HepG2 (cell line): ENCODE results near the gene ZBTB48. TPM values are rescaled to one million over a fixed set of nuclear protein-coding genes. Genes with fewer than 3 reads are reported as not detected.

Experiments used
- ATF7 ChIP-seq, 2 experiments: fragments of 450-650 bp in 1 of 2; sonication (generic) in 1 of 2; formaldehyde crosslinking in 1 of 2; IDR thresholded peaks; 2 replicates each; pipeline versions ENCODE4 v1.4.0 to v1.6.1; 2016 to 2020; ENCODE audit warnings: antibody characterized with exemption in 1 of 2, mild to moderate bottlenecking in 1 of 2, missing genetic modification reagents in 1 of 2
- DMAP1 ChIP-seq: IDR thresholded peaks from 2 replicates; pipeline ENCODE4 v1.6.1; 2016
- GATAD1 ChIP-seq: IDR thresholded peaks from 2 replicates; pipeline ENCODE4 v1.6.1; 2016; ENCODE audit warnings: missing genetic modification reagents, missing compliant biosample characterization
- ISL2 ChIP-seq: sonication (generic); formaldehyde crosslinking; IDR thresholded peaks from 2 replicates; pipeline ENCODE4 v1.5.0; 2020; ENCODE audit warnings: missing genetic modification reagents
- REXO4 ChIP-seq: sonication (generic); formaldehyde crosslinking; IDR thresholded peaks from 2 replicates; pipeline ENCODE4 v1.8.0; 2022; ENCODE audit warnings: missing genetic modification reagents, mild to moderate bottlenecking, borderline replicate concordance
- SRSF1 ChIP-seq: fragments of 200-400 bp; formaldehyde crosslinking; optimal IDR thresholded peaks from 2 replicates; pipeline ENCODE3; 2017; ENCODE audit warnings: mild to moderate bottlenecking, low read depth, low read length, moderate library complexity
- YY1 ChIP-seq: IDR thresholded peaks from 2 replicates; pipeline ENCODE4 v1.6.1; 2011; ENCODE audit warnings: low read length, low read depth, moderate library complexity, mild to moderate bottlenecking; ENCODE audit not compliant: insufficient read depth, insufficient replicate concordance
- ZNF530 ChIP-seq: sonication (generic); formaldehyde crosslinking; IDR thresholded peaks from 2 replicates; pipeline ENCODE4 v1.5.0; 2020; ENCODE audit warnings: low read depth, mild to moderate bottlenecking, missing genetic modification reagents
- ZNF761 ChIP-seq: sonication (generic); formaldehyde crosslinking; conservative IDR thresholded peaks from 2 replicates; pipeline ENCODE4 v1.4.0; 2020; ENCODE audit warnings: mild to moderate bottlenecking, missing genetic modification reagents
- ZNF766 ChIP-seq: sonication (generic); formaldehyde crosslinking; IDR thresholded peaks from 2 replicates; pipeline ENCODE4 v1.5.0; 2020; ENCODE audit warnings: missing genetic modification reagents, borderline replicate concordance
- polyA plus RNA-seq, 8 experiments: library from polyadenylated mRNA; depleted of rRNA in 3 of 8; stranded (reverse) in 7 of 8; unstranded in 1 of 8; fragments of >200 nt; fragmentation: Illumina TruSeq in 4 of 8; extraction: Trizol in 4 of 8; gene quantifications; 2 replicates each; pipeline versions ENCODE4 v1.2.1 to v1.2.3, GENCODE V29; 2011 to 2016; ENCODE audit warnings: low read depth in 4 of 8, missing spikeins in 1 of 8, mixed read lengths in 1 of 8; ENCODE audit not compliant: insufficient read depth in 1 of 8
- total RNA-seq, 5 experiments: library from RNA; depleted of rRNA; stranded (reverse); fragments of >200 nt; fragmentation: Illumina TruSeq; extraction: Trizol; gene quantifications; 2 replicates each; pipeline ENCODE4 v1.2.3, GENCODE V29; 2016; ENCODE audit warnings: low read depth in 1 of 5
- TF ChIP-seq, protein P1 (sequence below): sonication (generic); formaldehyde crosslinking; IDR thresholded peaks from one replicate; pipeline ENCODE4 v1.5.1; 2020; ENCODE audit warnings: mild to moderate bottlenecking, missing genetic modification reagents; ENCODE audit errors: not compliant biosample characterization
- TF ChIP-seq, protein P2 (sequence below): sonication (generic); formaldehyde crosslinking; IDR thresholded peaks from 2 replicates; pipeline ENCODE4 v1.4.0; 2020; ENCODE audit warnings: missing genetic modification reagents
- TF ChIP-seq, protein P3 (sequence below): sonication (generic); formaldehyde crosslinking; IDR thresholded peaks from 2 replicates; pipeline ENCODE4 v1.5.0; 2020; ENCODE audit warnings: missing genetic modification reagents
- TF ChIP-seq, protein P4 (sequence below): IDR thresholded peaks from 2 replicates; pipeline ENCODE4 v1.6.1; 2016; ENCODE audit warnings: mild to moderate bottlenecking
- TF ChIP-seq, protein P5 (sequence below): IDR thresholded peaks from 2 replicates; pipeline ENCODE4 v1.6.1; 2016; ENCODE audit warnings: missing genetic modification reagents, missing compliant biosample characterization

ZBTB48 gene
- total and polyA plus RNA-seq, 2 of the 13 experiments (the other 11 are each of a cell fraction or from before 2014, with no cell fraction given): 13.0 to 17.1 TPM

DNA sequence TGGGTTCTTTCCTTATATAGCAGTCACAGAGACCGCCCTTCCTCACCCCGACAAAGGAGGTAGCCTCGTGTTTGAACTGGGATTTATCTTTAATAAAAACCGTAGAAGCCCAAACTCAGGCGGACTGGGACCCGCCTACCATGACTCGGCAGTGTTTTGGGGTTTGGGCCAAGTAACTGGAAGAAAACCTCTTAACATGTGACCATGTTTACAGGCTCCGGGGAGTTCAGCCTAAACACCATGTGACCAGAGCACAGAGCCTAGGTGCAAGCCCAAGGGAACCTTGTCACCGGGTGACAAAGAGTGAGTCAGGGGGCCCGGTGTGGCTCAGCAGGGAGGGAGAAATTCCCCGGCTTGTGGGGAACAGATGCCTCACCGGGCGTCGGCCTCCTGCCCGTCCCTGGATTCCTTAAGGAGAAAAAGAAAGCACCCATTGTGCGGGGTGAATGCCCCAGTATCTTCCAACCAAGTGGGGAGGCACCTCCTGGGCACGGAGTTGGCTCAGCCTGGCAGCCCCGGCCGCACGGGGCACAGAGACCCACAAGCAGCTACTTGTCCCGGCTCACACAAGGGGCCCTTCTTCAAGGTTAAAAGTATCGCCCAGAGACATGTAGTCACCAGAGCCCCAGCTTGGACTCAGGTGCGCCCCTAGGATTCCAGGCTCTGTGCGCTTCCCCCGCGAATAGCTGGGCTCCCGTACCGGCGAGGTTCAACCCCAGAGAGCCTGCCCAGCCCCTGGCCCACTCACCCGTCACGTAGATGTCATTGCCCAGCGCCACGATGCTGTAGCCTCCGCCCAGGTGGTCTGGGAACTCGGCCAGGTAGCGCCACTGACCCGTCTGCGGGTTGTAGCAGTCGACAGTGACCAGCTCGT lies 21.5 kb downstream of the ZBTB48 start (continued):
- TF ChIP-seq, protein P1, sequence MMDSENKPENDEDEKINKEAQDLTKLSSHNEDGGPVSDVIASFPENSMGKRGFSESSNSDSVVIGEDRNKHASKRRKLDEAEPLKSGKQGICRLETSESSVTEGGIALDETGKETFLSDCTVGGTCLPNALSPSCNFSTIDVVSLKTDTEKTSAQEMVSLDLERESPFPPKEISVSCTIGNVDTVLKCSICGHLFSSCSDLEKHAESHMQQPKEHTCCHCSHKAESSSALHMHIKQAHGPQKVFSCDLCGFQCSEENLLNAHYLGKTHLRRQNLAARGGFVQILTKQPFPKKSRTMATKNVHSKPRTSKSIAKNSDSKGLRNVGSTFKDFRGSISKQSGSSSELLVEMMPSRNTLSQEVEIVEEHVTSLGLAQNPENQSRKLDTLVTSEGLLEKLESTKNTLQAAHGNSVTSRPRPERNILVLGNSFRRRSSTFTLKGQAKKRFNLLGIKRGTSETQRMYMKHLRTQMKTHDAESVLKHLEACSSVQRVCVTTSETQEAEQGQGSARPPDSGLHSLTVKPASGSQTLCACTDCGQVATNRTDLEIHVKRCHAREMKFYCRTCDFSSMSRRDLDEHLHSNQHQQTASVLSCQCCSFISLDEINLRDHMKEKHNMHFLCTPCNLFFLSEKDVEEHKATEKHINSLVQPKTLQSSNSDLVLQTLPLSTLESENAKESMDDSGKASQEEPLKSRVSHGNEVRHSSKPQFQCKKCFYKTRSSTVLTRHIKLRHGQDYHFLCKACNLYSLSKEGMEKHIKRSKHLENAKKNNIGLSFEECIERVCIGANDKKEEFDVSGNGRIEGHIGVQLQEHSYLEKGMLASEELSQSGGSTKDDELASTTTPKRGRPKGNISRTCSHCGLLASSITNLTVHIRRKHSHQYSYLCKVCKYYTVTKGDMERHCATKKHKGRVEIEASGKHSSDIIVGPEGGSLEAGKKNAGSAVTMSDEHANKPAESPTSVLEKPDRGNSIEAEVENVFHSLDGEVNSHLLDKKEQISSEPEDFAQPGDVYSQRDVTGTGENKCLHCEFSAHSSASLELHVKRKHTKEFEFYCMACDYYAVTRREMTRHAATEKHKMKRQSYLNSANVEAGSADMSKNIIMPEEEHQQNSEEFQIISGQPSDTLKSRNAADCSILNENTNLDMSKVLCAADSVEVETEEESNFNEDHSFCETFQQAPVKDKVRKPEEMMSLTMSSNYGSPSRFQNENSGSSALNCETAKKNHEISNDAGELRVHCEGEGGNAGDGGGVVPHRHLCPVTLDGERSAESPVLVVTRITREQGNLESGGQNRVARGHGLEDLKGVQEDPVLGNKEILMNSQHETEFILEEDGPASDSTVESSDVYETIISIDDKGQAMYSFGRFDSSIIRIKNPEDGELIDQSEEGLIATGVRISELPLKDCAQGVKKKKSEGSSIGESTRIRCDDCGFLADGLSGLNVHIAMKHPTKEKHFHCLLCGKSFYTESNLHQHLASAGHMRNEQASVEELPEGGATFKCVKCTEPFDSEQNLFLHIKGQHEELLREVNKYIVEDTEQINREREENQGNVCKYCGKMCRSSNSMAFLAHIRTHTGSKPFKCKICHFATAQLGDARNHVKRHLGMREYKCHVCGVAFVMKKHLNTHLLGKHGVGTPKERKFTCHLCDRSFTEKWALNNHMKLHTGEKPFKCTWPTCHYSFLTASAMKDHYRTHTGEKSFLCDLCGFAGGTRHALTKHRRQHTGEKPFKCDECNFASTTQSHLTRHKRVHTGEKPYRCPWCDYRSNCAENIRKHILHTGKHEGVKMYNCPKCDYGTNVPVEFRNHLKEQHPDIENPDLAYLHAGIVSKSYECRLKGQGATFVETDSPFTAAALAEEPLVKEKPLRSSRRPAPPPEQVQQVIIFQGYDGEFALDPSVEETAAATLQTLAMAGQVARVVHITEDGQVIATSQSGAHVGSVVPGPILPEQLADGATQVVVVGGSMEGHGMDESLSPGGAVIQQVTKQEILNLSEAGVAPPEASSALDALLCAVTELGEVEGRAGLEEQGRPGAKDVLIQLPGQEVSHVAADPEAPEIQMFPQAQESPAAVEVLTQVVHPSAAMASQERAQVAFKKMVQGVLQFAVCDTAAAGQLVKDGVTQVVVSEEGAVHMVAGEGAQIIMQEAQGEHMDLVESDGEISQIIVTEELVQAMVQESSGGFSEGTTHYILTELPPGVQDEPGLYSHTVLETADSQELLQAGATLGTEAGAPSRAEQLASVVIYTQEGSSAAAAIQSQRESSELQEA (CRISPR knock-in tag): no peak
- TF ChIP-seq, protein P2, sequence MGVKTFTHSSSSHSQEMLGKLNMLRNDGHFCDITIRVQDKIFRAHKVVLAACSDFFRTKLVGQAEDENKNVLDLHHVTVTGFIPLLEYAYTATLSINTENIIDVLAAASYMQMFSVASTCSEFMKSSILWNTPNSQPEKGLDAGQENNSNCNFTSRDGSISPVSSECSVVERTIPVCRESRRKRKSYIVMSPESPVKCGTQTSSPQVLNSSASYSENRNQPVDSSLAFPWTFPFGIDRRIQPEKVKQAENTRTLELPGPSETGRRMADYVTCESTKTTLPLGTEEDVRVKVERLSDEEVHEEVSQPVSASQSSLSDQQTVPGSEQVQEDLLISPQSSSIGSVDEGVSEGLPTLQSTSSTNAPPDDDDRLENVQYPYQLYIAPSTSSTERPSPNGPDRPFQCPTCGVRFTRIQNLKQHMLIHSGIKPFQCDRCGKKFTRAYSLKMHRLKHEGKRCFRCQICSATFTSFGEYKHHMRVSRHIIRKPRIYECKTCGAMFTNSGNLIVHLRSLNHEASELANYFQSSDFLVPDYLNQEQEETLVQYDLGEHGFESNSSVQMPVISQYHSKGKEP (CRISPR knock-in tag): no peak
- TF ChIP-seq, protein P3, sequence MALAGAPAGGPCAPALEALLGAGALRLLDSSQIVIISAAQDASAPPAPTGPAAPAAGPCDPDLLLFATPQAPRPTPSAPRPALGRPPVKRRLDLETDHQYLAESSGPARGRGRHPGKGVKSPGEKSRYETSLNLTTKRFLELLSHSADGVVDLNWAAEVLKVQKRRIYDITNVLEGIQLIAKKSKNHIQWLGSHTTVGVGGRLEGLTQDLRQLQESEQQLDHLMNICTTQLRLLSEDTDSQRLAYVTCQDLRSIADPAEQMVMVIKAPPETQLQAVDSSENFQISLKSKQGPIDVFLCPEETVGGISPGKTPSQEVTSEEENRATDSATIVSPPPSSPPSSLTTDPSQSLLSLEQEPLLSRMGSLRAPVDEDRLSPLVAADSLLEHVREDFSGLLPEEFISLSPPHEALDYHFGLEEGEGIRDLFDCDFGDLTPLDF (CRISPR knock-in tag): no peak
- TF ChIP-seq GATAD1 (CRISPR knock-in tag) (peak; percentile 59; the same call in 1 of the 2 replicates), SRSF1 (peak; percentile 47), REXO4 (CRISPR knock-in tag) (no peak), ZNF761 (CRISPR knock-in tag) (peak; percentile 19; the same call in 1 of the 2 replicates), ATF7 (IDR thresholded peaks at IDR 0.05) (no peak), ATF7 (CRISPR knock-in tag; IDR thresholded peaks at IDR 0.05) (0 out of 2 replicates have a peak, but pooled peaks have one; percentile 22), YY1 (no peak), ISL2 (CRISPR knock-in tag) (no peak), ZNF766 (no peak), ZNF530 (CRISPR knock-in tag) (no peak), DMAP1 (no peak; the same call in 1 of the 2 replicates)
- TF ChIP-seq, protein P4, sequence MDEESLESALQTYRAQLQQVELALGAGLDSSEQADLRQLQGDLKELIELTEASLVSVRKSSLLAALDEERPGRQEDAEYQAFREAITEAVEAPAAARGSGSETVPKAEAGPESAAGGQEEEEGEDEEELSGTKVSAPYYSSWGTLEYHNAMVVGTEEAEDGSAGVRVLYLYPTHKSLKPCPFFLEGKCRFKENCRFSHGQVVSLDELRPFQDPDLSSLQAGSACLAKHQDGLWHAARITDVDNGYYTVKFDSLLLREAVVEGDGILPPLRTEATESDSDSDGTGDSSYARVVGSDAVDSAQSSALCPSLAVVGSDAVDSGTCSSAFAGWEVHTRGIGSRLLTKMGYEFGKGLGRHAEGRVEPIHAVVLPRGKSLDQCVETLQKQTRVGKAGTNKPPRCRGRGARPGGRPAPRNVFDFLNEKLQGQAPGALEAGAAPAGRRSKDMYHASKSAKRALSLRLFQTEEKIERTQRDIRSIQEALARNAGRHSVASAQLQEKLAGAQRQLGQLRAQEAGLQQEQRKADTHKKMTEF (CRISPR knock-in tag): no peak
- TF ChIP-seq, protein P5, sequence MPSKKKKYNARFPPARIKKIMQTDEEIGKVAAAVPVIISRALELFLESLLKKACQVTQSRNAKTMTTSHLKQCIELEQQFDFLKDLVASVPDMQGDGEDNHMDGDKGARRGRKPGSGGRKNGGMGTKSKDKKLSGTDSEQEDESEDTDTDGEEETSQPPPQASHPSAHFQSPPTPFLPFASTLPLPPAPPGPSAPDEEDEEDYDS: peak; percentile 77; the same call in 1 of the 2 replicates
